OCI-LY1 (cell line): Measurements from ENCODE around the gene SNX1.

Experiments
- H2AFZ ChIP-seq: fragments of 200-600 bp; sonication (generic), shearing (Covaris generic); 2 replicates; pipeline ENCODE4 v1.6.0; 2014; ENCODE audit warnings: antibody characterized with exemption, mild to moderate bottlenecking, low read length
- H3F3A ChIP-seq: fragments of 200-600 bp; sonication (generic), shearing (Covaris generic); 2 replicates; pipeline ENCODE4 v1.6.0; 2014; ENCODE audit warnings: mild to moderate bottlenecking, antibody characterized with exemption, low read length, moderate library complexity; ENCODE audit not compliant: insufficient read depth
- H3K27ac ChIP-seq: fragments of 200-600 bp; sonication (generic); 2 replicates; pipeline ENCODE4 v1.5.1; 2014; ENCODE audit warnings: low read length, mixed run types, mild to moderate bottlenecking, low read depth; ENCODE audit not compliant: poor library complexity, severe bottlenecking
- H3K27me3 ChIP-seq: fragments of 200-600 bp; sonication (generic); 2 replicates; pipeline ENCODE4 v1.6.0; 2014; ENCODE audit warnings: antibody characterized with exemption, mild to moderate bottlenecking, low read length, moderate library complexity; ENCODE audit not compliant: insufficient read depth
- H3K36me3 ChIP-seq: fragments of 200-600 bp; sonication (generic); 2 replicates; pipeline ENCODE4 v1.6.1; 2014; ENCODE audit warnings: mild to moderate bottlenecking, antibody characterized with exemption, low read length, moderate library complexity, mixed read lengths; ENCODE audit not compliant: insufficient read depth
- H3K4me1 ChIP-seq: fragments of 200-600 bp; sonication (generic); 2 replicates; pipeline ENCODE4 v1.5.1; 2014; ENCODE audit warnings: mild to moderate bottlenecking, low read length, moderate library complexity; ENCODE audit not compliant: insufficient read depth, severe bottlenecking
- H3K4me2 ChIP-seq: fragments of 200-600 bp; sonication (generic), shearing (Covaris generic); 2 replicates; pipeline ENCODE4 v1.6.1; 2014; ENCODE audit warnings: low read length
- H3K4me3 ChIP-seq: fragments of 200-600 bp; sonication (generic); 2 replicates; pipeline ENCODE4 v1.5.1; 2014; ENCODE audit warnings: low read length, low read depth, mild to moderate bottlenecking, mixed read lengths; ENCODE audit not compliant: poor library complexity, severe bottlenecking
- H3K79me2 ChIP-seq: fragments of 200-600 bp; shearing (Covaris generic); 2 replicates; pipeline ENCODE4 v1.6.1; 2016; ENCODE audit warnings: mixed run types, low read length, mixed read lengths; ENCODE audit not compliant: insufficient read depth
- H3K9ac ChIP-seq: fragments of 200-600 bp; sonication (generic), shearing (Covaris generic); 2 replicates; pipeline ENCODE4 v1.6.1; 2014; ENCODE audit warnings: mild to moderate bottlenecking, low read length, mixed read lengths
- H3K9me2 ChIP-seq: fragments of 200-600 bp; sonication (generic), shearing (Covaris generic); 2 replicates; pipeline ENCODE4 v1.6.1; 2014; ENCODE audit warnings: low read depth, mild to moderate bottlenecking, low read length, mixed read lengths
- H3K9me3 ChIP-seq: fragments of 200-600 bp; shearing (Covaris generic); 2 replicates; pipeline ENCODE4 v1.6.1; 2014; ENCODE audit warnings: low read length, mixed read lengths
- H4K20me1 ChIP-seq: fragments of 200-600 bp; sonication (generic), shearing (Covaris generic); 2 replicates; pipeline ENCODE4 v1.6.0; 2016; ENCODE audit warnings: mild to moderate bottlenecking, low read length; ENCODE audit not compliant: insufficient read depth
- CTCF ChIP-seq: fragments of 200-600 bp; sonication (generic), shearing (Covaris generic); IDR thresholded peaks from 2 replicates; pipeline ENCODE4 v1.5.1; 2017; ENCODE audit warnings: mild to moderate bottlenecking, antibody characterized with exemption, low read length, moderate library complexity, mixed read lengths
- EZH2 ChIP-seq: fragments of 200-600 bp; sonication (generic), shearing (Covaris generic); IDR thresholded peaks from 2 replicates; pipeline ENCODE4 v1.8.0; 2017; ENCODE audit warnings: borderline replicate concordance, mixed run types, mild to moderate bottlenecking, antibody characterized with exemption, low read length, moderate library complexity, mixed read lengths

SNX1 gene

GRCh38 chr15:64100958-64101357 is 5.2 kb downstream of the SNX1 start:
- peaks cover 89% of the 10 kb centered on the region for H3K79me2 ChIP-seq
- no peaks in the 10 kb centered on the region for H3K27me3 ChIP-seq
- no peak overlapping the region for H2AFZ ChIP-seq
- H3K4me2 ChIP-seq = no peak overlapping the region
- TF ChIP-seq CTCF (no peak), EZH2 (no peak)
- H3K9ac ChIP-seq = no peak overlapping the region
- H3K27ac ChIP-seq = no peak overlapping the region
- H3F3A ChIP-seq = no peaks in the 10 kb centered on the region
- H4K20me1 ChIP-seq = no peaks in the 10 kb centered on the region
- peaks cover 25% of the 10 kb centered on the region for H3K4me1 ChIP-seq
- H3K4me3 ChIP-seq = no peak overlapping the region
- H3K9me3 ChIP-seq = no peaks in the 10 kb centered on the region
- H3K9me2 ChIP-seq = no peaks in the 10 kb centered on the region
- 0 out of 2 replicates have a peak, but pooled peaks cover 15% of the 10 kb centered on the region for H3K36me3 ChIP-seq

GRCh38 chr15:64102497-64102896 is 6.7 kb downstream of the SNX1 start:
- TF ChIP-seq CTCF (no peak), EZH2 (no peak)

GRCh38 chr15:64105113-64105704 is 9.4 kb downstream of the SNX1 start:
- no peaks in the 10 kb centered on the region for H3K9me2 ChIP-seq
- peaks cover 76% of the 10 kb centered on the region for H3K79me2 ChIP-seq
- H3K9me3 ChIP-seq = no peaks in the 10 kb centered on the region
- no peak overlapping the region for H2AFZ ChIP-seq
- no peaks in the 10 kb centered on the region for H3K4me1 ChIP-seq
- H3K4me3 ChIP-seq = no peak overlapping the region
- H3K27me3 ChIP-seq = no peaks in the 10 kb centered on the region
- no peak overlapping the region for H3K27ac ChIP-seq
- 0 out of 2 replicates have a peak, but pooled peaks cover 10% of the 10 kb centered on the region for H3K36me3 ChIP-seq
- no peak overlapping the region for H3K9ac ChIP-seq
- H3F3A ChIP-seq = no peaks in the 10 kb centered on the region
- no peak for TF ChIP-seq CTCF
- TF ChIP-seq EZH2 = no peak
- H3K4me2 ChIP-seq = no peak overlapping the region
- H4K20me1 ChIP-seq = no peaks in the 10 kb centered on the region

More at GRCh38 chr15:64102497-64102896, 6.7 kb downstream of the SNX1 start:
- no peak overlapping the region for H3K4me3 ChIP-seq
- H3K4me2 ChIP-seq = no peak overlapping the region
- H3K9me3 ChIP-seq = no peaks in the 10 kb centered on the region
- H3K79me2 ChIP-seq = peaks cover 88% of the 10 kb centered on the region
- no peaks in the 10 kb centered on the region for H3F3A ChIP-seq
- H3K36me3 ChIP-seq = 0 out of 2 replicates have a peak, but pooled peaks cover 15% of the 10 kb centered on the region
- no peaks in the 10 kb centered on the region for H4K20me1 ChIP-seq
- H2AFZ ChIP-seq = no peak overlapping the region
- H3K9ac ChIP-seq = no peak overlapping the region
- no peak overlapping the region for H3K27ac ChIP-seq
- H3K9me2 ChIP-seq = no peaks in the 10 kb centered on the region
- H3K4me1 ChIP-seq = peaks cover 14% of the 10 kb centered on the region
- H3K27me3 ChIP-seq = no peaks in the 10 kb centered on the region
